MV-4-11 (cell line): ENCODE results near the gene SLC6A3.
"Not testable (repeated sequence)": the region's sequence is repeated elsewhere in the genome, so short reads cannot be mapped to it uniquely, and the experiment has no call there.

Source experiments
- DNase-seq: peaks from one replicate; lab custom pipeline; 2025; lab: John Stamatoyannopoulos, UW

SLC6A3 gene

DNA sequence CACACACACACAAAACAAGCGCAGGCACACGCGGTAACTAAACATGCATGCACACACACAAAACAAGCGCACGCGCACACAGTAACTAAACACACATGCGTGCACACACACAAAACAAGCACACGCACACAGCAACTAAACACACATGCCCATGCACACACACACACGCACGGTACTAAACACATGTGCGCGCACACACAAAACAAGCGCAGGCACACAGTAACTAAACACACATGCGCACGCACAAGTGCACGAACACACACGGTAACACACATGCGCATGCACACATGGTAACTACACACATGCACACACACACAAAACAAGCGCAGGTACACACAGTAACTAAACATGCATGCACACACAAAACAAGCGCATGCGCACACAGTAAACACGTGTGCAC is 19.9 kb upstream of the SLC6A3 start:
- DNase-seq, result no peak

DNA sequence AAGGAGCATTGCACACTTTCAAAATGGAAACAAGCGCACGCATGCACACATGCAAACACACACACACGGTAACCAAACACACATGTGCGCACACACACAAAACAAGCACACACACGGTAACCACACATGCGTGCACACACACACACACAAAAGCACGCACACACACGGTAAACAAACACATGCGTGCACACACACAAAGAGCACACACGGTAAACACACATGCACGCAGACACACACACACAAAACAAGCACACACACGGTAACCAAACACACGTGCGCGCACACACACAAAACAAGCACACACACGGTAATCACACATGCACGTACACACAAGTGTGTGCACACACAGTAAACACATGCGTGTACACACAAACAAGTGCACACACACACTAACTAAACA is 19.3 kb upstream of the SLC6A3 start:
- no peak for DNase-seq

DNA sequence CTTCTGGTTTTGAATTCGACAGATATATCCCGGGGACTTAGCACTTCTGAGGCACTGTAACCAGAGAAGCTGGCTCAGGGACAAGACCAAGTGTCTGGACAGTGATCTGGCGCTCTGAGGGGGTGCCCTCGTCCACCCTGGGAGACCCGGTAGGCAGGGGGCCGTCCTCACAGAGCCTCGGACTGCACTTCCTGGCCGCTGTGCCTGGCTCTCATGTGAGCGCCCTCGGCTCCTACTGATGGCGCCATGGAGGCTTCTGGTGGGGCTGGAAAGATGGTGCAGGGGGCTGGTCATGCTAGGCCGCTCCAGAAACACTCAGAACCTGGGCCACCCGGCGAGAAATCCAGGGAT is 18.8 kb upstream of the SLC6A3 start:
- DNase-seq, result no peak

DNA sequence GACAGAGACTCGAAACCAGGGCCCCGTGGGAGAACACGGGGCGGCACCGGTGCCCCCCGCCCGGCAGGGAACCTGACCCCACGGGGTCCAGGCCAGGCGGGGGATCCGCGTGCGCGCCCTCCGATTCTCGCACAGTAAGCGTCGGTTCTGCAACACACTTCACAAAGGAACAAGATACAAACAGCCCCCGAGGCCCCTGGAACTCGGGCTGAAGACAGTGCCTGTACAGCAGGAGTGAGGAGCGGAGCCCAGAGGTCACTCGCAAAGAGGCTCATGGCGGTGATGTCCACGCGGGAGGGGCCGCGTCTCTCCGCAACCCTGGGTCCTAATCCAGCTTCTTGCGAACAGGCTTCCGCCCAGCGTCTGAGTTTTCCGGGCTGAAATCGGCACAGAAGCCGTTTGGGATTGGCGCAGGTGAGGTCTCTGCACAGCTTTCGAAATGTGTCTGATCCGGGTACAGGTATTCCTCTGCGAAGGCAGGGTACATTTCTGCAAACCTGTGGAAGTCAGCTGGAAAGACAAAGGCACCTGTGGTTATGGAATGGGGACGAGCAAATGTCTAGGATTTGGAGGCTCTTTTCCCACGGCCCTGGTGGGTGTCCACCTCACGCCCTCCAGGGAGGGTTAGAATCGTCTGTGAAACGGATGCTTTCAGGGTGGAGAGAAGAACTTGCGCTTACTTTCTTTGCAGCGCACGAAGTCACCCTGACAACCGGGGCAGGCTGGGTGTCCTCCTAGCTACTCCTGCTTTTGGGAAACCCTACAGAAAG is 18.3 kb upstream of the SLC6A3 start:
- DNase-seq, result no peak

DNA sequence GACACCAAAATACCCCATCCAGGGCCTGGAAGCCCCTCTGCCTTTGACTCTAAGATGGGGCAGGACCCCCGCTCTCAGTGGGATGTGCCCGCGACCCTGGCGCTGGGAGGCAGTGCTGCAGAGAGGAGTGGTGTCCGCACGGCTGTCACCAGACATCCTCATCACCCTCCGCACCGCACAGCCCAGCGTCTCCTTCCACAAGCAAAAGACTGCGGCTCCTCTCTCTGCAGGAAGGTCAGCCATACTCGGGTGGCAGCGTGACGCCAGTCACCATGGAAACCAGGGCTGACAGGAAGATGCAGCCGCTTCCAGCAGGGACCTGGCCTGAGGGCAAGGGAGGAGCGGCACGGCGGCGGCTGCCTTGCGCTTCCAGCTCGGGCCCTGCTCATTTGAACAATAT is 17.1 kb upstream of the SLC6A3 start:
- DNase-seq, result no peak

DNA sequence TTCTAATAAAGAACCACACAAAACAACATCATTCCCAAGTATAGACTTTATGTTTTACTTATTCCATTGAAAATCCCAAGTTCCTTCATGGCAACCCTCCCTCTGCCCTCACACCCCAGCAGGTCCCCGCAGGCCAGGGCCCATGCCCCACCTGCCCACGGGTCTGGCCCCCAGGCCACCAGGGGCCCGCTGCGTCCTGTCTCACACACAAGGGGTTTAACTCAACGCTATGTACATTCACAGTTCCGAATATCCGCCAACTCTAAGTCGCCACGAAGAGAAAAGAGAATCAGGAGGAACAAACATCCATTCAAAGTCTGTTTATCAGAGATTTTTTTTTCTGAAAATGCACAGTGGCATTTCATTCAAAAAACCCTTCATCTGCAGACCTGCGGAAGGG is 16.2 kb upstream of the SLC6A3 start:
- DNase-seq, result no peak

DNA sequence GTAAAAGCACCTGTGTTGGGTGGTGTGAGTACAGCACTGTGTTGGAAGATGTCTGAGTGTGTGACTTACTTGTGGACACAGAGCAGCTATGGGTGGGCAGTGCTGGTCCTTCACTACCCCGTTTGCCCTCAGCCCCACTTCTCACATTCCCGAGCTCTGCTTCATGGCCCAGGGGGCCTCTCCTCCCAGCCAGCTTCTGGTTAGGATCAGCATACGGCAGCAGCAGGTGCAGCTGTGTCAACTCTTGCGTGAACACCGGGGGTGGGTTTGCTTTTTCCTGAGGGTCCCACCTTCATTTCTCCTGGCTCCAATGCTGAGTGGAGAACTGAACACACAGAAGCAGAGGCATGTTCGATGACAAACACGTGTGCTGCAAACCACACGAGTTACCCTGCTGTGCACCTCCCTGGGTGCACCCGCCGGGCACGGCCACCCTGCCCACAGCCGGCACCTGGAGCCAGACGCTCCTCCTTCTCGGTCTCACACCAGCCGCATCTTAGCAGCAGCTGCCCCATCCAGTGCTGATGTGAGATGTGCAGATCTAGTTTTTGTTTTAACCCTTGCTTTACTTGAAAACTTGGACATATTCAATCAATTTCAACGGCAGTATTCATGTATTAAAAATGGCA is 14.9 kb upstream of the SLC6A3 start:
- DNase-seq, result no peak

DNA sequence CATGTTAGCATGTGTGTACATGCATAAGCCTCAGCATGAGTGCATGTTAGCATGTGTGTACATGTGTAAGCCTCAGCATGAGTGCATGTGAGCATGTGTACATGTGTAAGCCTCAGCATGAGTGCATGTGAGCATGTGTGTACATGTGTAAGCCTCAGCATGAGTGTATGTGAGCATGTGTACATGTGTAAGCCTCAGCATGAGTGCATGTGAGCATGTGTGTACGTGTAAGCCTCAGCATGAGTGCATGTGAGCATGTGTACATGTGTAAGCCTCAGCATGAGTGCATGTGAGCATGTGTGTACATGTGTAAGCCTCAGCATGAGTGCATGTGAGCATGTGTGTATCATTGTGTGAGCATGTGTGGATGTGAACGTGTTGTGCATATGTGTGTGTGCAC is 14.2 kb upstream of the SLC6A3 start:
- DNase-seq, result not testable (repeated sequence)

DNA sequence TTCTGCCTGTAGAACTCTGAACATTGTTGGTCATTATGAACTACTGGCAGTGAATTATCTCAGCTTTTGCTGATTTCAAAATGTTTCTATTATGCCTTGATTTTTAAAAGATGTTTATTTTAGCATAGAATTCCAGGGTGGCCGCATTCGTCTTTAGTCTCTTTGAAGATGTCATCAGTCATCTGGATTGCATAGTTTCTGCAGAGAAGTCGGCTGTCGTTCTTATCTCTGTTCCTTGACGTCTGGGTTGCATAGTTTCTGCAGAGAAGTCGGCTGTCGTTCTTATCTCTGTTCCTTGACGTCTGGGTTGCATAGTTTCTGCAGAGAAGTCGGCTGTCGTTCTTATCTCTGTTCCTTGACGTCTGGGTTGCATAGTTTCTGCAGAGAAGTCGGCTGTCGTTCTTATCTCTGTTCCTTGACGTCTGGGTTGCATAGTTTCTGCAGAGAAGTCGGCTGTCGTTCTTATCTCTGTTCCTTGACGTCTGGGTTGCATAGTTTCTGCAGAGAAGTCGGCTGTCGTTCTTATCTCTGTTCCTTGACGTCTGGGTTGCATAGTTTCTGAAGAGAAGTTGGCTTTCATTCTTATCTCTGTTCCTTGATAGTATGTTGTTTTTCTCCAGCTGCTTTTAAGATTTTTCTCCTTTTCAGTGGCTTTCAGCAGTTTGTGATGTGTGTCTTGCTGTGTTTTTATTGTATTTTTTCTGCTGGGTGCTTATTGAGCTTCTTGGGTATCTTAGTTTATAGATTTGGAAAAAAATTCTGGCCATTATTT is 11.1 kb upstream of the SLC6A3 start:
- DNase-seq, result not testable (repeated sequence)

DNA sequence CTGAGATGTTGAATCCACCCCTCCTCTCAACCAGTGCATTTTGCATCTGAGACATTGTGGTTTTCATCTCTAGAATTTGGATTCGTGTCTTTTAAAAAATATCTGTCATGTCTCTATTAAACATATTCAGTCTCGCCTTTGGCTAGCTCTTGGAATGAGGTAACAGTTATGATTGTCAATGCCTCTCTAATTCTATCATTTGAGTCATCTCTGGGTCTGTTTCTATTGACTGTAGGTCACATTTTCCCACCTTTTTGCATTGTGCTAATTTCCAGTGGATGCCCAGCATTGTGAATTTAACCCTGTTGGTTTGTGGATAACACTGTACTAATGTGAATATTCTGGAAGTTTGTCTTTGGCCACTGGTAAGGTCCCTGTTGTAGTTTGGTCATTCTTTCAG is 8.4 kb upstream of the SLC6A3 start:
- no peak for DNase-seq

DNA sequence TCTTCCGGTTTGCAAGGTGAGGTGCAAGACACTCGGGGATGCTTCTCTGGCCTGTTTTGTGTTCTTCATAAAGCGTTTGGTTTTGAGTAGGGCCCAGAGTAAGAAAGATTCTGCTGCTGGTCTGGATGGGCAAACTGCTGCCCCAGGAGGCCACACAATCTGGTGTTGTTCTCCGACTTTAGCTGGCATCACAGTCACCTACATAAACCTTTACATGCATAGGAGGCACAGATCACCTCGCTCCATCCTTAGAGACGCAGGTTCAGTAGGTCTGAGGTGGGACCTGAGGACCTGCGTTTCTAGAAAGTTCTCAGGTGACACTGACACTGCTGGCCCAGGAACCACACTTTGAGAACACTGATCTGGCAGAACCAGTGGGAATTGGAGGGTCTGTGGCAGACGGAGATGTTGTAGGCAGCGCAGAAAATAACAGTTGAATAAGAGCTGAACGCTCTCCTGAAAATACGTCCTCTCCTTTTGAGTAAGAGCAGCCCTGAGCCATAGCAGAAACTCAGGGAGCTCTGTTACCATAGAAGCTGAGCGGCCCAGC is 3.9 kb upstream of the SLC6A3 start:
- DNase-seq, result no peak

DNA sequence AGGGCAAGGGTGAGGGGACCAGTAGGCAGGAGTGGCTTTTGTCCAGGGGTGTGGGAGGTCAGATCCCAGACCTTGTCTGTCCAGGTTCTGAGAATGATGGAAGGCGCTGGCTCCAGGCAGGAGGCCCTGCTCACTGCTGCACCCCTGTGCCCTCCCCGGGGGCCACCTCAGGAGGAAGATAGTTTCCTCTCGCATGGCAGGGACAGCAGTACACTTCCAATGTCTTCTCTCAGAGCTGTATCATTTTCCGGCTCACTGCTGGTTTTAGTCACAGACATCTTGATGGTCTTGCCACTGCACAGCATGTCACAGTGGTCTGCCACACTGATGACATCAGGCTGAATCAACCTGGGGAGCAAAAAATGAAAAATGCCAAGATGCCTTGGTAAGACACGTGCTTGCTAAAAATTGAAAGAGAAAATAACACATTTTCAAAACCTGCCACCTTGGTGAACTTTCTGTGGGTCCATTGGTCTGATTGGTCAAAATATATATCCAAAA is 3.3 kb upstream of the SLC6A3 start:
- DNase-seq, result no peak

DNA sequence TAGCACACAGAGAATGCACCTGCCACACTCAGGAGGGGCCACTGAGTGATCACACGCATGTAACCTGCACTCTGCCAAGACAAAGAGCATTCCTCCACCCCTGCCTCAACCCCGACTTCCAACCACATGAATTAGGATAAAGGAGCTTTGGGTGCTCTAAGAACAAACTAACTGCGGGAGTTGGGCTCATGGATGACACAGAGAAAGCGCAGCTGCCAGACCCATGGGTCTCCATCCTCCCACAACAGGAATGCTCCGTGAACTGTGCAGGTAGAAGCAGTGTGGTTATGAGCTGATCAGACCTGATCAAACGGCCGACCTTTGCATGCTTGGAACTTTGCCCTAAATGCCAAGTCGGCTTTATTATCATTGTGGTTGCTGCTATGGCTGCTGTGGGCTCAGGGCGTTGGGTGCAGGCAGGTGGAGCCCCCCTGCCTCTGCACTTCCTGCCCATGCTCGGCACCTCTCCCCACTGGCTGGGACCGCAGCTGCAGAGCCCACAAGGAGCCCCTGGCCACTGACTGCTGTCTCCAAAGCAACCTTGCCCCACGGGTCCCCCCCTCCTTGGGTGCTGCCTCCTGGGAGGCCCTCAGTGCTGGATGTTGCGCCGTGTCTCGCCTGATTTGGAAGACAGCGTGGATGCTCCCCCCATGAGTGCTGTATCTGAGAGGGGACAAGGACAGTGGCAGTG is 2.6 kb upstream of the SLC6A3 start:
- no peak for DNase-seq

DNA sequence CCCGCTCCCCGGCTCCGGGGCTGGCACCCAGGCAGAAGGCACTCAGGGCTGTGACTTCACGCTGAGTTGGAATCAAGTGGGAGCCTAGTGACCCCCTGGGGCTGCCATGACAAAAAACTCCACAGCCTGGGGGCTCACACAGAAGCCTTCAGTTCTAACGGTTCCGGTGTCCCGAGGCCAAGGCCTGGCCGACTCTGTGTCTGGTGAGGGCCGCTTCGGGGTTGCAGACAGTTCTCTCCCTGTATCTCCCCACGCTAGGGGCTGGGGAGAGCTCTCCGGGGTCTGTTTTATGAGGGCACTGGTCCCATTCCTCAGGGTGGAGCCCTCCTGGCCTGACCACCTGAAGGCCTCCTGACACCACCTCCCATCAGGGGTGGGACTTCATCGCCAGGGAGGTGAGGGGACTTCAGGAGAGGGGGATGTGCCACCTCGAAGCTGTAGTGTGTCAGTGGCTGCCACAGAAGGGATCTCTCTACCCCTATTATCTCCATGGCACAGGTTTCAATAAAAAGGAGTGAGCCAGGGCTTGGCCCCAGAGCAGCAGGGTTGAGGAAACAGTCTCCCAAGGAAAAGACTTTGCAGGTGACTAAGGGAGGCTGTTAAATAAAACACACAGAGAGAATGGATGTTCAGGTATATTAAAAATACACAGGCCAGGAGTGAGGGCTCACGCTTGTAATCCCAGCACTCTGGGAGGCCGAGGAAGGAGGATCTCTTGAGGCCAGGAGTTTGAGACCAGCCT is 1.5 kb upstream of the SLC6A3 start:
- no peak for DNase-seq

DNA sequence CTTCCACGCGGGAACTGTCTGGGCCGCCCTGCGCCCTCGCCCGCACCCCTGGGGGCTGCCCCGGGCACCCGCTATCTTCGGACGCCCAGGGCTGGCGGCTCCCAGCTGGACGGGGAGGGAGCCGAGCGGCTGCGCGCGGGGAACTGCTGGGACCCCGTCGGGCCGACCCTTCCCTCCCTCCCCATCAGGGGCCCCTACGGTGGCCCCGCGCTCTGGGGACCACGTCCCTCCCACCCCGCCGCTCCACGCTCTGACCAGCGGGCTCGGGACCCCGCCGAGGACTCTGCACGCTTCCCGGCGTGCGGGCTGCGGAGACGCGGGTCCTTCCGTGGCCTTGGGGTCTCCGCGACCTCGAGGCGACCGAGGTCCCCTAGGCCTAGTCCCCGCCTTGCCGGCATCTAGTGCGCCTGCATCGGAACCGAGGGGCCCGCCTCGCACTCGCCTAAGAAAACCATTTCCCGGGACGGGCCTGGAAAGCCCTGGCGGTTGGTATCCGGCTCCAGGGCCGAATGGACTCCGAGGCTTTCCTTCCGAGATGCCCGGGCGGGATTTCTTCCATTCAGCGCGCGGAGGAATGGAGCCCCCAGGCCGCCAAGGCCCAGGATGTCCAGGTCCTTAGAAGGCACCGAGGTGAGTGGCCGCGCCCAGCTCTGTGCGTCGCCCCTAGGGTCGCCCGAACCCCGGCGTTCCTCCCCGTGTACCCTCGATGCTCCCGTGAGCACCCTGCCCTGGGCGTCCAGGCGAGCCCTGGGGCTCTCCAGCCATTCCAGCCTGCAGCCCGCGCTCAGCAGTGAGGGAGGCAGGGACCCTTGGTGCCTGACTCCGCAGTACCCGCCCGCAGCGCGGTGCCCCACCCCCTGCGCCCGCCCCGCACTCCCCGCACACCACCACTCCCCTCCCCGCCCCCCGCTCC is 705 bp upstream of the SLC6A3 start:
- no peak for DNase-seq

DNA sequence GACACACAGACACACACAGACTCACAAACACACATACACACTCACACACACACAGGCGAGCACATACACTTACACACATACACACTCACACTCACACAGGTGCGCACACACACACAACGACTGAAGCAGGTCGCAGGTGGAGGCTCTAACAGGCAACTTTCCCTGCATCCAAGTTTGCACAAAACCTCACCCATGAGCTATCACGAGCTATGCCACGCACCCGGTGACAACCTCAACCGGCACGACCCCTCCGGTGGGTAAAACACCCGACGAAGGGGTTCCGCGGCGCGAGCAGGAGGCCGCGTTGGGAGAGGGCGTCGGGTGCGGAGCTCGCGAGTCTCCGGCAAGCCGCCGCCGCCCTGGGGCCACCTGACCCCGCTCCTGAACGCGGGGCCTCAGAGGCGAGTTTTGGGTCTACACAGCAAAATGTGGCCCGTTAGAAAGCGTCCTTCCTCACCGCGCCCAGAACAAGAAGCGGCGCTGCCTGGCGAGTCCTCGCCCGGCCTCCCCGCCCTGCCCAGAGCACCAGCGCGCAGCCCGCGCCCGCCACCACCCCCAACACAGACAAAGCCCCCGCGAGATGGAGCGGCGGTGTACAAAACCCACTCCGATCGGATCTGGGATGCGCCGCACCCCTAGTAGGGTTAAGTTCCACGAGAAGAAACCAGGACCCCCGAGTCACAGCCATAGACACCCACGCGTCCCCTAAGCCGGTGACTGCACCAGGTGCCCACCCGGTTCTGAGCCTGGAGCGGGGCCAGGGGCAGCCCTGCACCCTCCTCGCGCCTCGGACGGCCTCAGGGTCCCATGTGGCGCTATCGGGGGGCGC is 665 bp downstream of the SLC6A3 start:
- DNase-seq, result no peak

DNA sequence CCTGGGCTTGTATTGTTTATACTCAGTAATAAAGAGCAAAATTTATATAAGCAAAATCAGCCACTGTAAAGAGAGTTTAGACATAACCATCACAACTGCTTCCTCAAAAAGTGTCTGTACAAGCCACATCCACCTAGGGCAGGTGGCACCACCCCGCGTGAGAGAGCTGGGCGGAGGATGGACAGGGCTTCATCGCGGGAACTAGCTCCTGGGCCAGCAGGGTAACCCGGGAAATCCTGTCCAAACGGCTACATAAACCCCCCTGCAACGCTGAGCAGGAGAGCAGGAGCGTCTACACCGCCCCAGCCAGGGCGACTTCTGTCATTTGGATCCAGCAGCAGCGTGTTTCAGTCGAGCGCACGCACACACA is 1.3 kb downstream of the SLC6A3 start:
- no peak for DNase-seq

DNA sequence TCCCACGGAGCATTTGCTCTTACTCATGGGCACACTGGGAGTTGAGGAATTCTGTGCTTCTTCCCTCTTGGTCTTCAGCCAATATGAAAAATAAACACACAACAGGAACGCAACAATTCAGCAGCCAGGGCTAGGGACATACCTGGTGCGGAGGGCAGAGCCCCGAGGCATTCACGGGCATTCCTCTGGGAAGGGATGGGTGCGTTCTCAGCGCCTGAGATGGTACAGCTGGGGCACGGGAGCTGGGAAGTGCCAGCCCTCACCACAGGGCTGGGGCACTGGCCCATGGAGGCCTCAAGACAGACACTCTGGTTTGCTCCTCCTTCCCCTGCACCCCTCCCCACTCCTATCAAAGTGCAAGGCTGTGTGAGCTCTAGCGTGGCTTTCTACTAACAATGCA is 2.1 kb downstream of the SLC6A3 start:
- no peak for DNase-seq
